ENCODE results near the gene TRIM58. TPM values are rescaled to one million over a fixed set of nuclear protein-coding genes. Genes with fewer than 3 reads are reported as not detected.

Gene TRIM58
- total and polyA plus RNA-seq, 2 donors from 2014 or later: 0.11 to 0.50 TPM

DNA sequence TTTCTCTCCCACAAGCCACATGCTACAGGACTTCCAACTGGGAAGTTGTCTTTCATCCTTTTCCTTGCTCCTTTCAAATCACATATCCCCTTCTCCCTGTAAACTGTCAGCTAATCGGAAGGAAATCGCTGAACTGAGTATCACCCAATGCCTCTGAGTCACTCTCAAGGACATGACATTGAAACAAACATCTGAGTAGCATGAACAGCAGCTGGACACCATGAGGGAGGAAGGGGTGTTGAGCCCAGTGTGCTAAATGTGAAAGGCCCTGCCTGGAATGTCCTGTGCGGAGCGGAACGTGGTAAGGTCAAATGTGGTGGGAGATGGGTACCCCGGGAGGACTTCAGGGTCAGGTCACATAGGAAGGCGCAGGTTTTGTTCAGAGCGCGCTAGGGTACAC is 67.9 kb downstream of the TRIM58 start, which contains the start of gene OR2AJ1:
TSS of gene OR2AJ1 (plus strand) at position 22 of the 400 bp plus-strand sequence. CDS start 8,880 bp downstream, outside the sequence.
- H3K9me3 ChIP-seq (ENCODE audit: control insufficient read depth in 2 of 3, insufficient read depth in 1 of 3, low read length in 3 of 3): no peaks in the 10 kb centered on the region
- DNase-seq: no peak
- no peak within 1 kb of the TSS for H3K9ac ChIP-seq (ENCODE audit: low read length in 3 of 3)
- H3K27me3 ChIP-seq (ENCODE audit: control insufficient read depth, insufficient read depth, low read length): no peaks in the 10 kb centered on the region
- no peak within 1 kb of the TSS for H3K4me3 ChIP-seq (ENCODE audit: low read length in 3 of 3)
- no peak for FAIRE-seq
- TF ChIP-seq CTCF (IDR thresholded peaks at IDR 0.05; ENCODE audit: borderline replicate concordance, extremely low read depth, insufficient read depth): no peak
- no peaks in the 10 kb centered on the region for H3K4me1 ChIP-seq (ENCODE audit: control insufficient read depth in 2 of 3, insufficient read depth in 2 of 3, low read depth in 1 of 3, low read length in 3 of 3)
- intact Hi-C loops (cut with DNase I): no loop called here
- no peak within 1 kb of the TSS for H3K27ac ChIP-seq (ENCODE audit: low read depth in 2 of 2, low read length in 2 of 2)
- H3K36me3 ChIP-seq (ENCODE audit: control insufficient read depth in 2 of 3, insufficient read depth in 3 of 3, low read length in 3 of 3): no peaks in the 10 kb centered on the region

Other genes starting within 250 kb of the TRIM58 start
- gene OR13G1, start 177.4 kb upstream of the TRIM58 start, total RNA-seq: not detected
- gene OR13G1, start 177.4 kb upstream of the TRIM58 start, polyA plus RNA-seq (ENCODE audit: insufficient read depth, low read depth, low replicate concordance): not detected
- gene OR6F1, start 140.5 kb upstream of the TRIM58 start, total RNA-seq: not detected
- not detected for gene OR6F1, start 140.5 kb upstream of the TRIM58 start, polyA plus RNA-seq (ENCODE audit: insufficient read depth, low read depth, low replicate concordance)
- not detected for gene OR14K1, start 118.6 kb upstream of the TRIM58 start, total RNA-seq
- not detected for gene OR14K1, start 118.6 kb upstream of the TRIM58 start, polyA plus RNA-seq (ENCODE audit: insufficient read depth, low read depth, low replicate concordance)
- not detected for gene OR14A2, start 109.0 kb upstream of the TRIM58 start, total RNA-seq
- gene OR14A2, start 109.0 kb upstream of the TRIM58 start, polyA plus RNA-seq (ENCODE audit: insufficient read depth, low read depth, low replicate concordance): not detected
- not detected for gene OR1C1, start 96.6 kb upstream of the TRIM58 start, total RNA-seq
- not detected for gene OR1C1, start 96.6 kb upstream of the TRIM58 start, polyA plus RNA-seq (ENCODE audit: insufficient read depth, low read depth, low replicate concordance)
- gene OR14A16, start 33.1 kb upstream of the TRIM58 start, total RNA-seq: not detected
- gene OR14A16, start 33.1 kb upstream of the TRIM58 start, polyA plus RNA-seq (ENCODE audit: insufficient read depth, low read depth, low replicate concordance): not detected
- gene OR11L1, start 15.3 kb upstream of the TRIM58 start, total RNA-seq: not detected
- not detected for gene OR11L1, start 15.3 kb upstream of the TRIM58 start, polyA plus RNA-seq (ENCODE audit: insufficient read depth, low read depth, low replicate concordance)
- not detected for gene OR2W3, start 38.4 kb downstream of the TRIM58 start, total RNA-seq
- not detected for gene OR2W3, start 38.4 kb downstream of the TRIM58 start, polyA plus RNA-seq (ENCODE audit: insufficient read depth, low read depth, low replicate concordance)
- not detected for gene OR2T8, start 63.1 kb downstream of the TRIM58 start, total RNA-seq
- not detected for gene OR2T8, start 63.1 kb downstream of the TRIM58 start, polyA plus RNA-seq (ENCODE audit: insufficient read depth, low read depth, low replicate concordance)
- not detected for gene OR2AJ1, start 67.7 kb downstream of the TRIM58 start, total RNA-seq
- gene OR2AJ1, start 67.7 kb downstream of the TRIM58 start, polyA plus RNA-seq (ENCODE audit: insufficient read depth, low read depth, low replicate concordance): not detected
- not detected for gene OR2L8, start 91.7 kb downstream of the TRIM58 start, total RNA-seq
- gene OR2L8, start 91.7 kb downstream of the TRIM58 start, polyA plus RNA-seq (ENCODE audit: insufficient read depth, low read depth, low replicate concordance): not detected
- gene OR2AK2, start 108.0 kb downstream of the TRIM58 start, total RNA-seq: not detected
- gene OR2AK2, start 108.0 kb downstream of the TRIM58 start, polyA plus RNA-seq (ENCODE audit: insufficient read depth, low read depth, low replicate concordance): not detected
- not detected for gene OR2L5, start 156.5 kb downstream of the TRIM58 start, total RNA-seq
- not detected for gene OR2L5, start 156.5 kb downstream of the TRIM58 start, polyA plus RNA-seq (ENCODE audit: insufficient read depth, low read depth, low replicate concordance)
- 0.09 TPM for gene OR2L2, start 172.9 kb downstream of the TRIM58 start, total RNA-seq
- not detected for gene OR2L2, start 172.9 kb downstream of the TRIM58 start, polyA plus RNA-seq (ENCODE audit: insufficient read depth, low read depth, low replicate concordance)
- gene OR2L3, start 189.6 kb downstream of the TRIM58 start, total RNA-seq: not detected
- not detected for gene OR2L3, start 189.6 kb downstream of the TRIM58 start, polyA plus RNA-seq (ENCODE audit: insufficient read depth, low read depth, low replicate concordance)
- gene OR2L13, start 238.0 kb downstream of the TRIM58 start, total RNA-seq: not detected
- gene OR2L13, start 238.0 kb downstream of the TRIM58 start, polyA plus RNA-seq (ENCODE audit: insufficient read depth, low read depth, low replicate concordance): not detected